HEK293 (cell line): Measurements from ENCODE around the gene SPAG5.

ENCODE experiments used
- ATF2 ChIP-seq: fragments of 450-650 bp; formaldehyde crosslinking; IDR thresholded peaks from 2 replicates; pipeline ENCODE4 v1.5.1; 2016; ENCODE audit warnings: missing biosample characterization, missing genetic modification characterization, low read depth
- CTCF ChIP-seq: fragments of 450-650 bp; formaldehyde crosslinking; IDR thresholded peaks from 2 replicates; pipeline ENCODE4 v1.5.1; 2016; ENCODE audit warnings: missing biosample characterization, missing genetic modification characterization
- INSM2 ChIP-seq: fragments of 450-650 bp; formaldehyde crosslinking; IDR thresholded peaks from 2 replicates; pipeline ENCODE4 v1.5.1; 2016; ENCODE audit warnings: missing biosample characterization, missing genetic modification characterization
- KLF1 ChIP-seq: fragments of 450-650 bp; formaldehyde crosslinking; IDR thresholded peaks from 2 replicates; pipeline ENCODE4 v1.5.1; 2016; ENCODE audit warnings: missing biosample characterization, missing genetic modification characterization
- TCF7L2 ChIP-seq: IDR thresholded peaks from 2 replicates; pipeline ENCODE4 v1.6.1; 2011; ENCODE audit warnings: low read depth, mild to moderate bottlenecking, inconsistent platforms, low read length, moderate library complexity, borderline replicate concordance
- ZNF202 ChIP-seq: fragments of 450-650 bp; formaldehyde crosslinking; IDR thresholded peaks from 2 replicates; pipeline ENCODE4 v1.5.1; 2016; ENCODE audit warnings: missing biosample characterization, missing genetic modification characterization, borderline replicate concordance
- ZNF341 ChIP-seq: fragments of 450-650 bp; formaldehyde crosslinking; IDR thresholded peaks from 2 replicates; pipeline ENCODE4; 2016; ENCODE audit warnings: low read depth, missing biosample characterization, missing genetic modification characterization
- ZNF555 ChIP-seq: fragments of 450-650 bp; formaldehyde crosslinking; conservative IDR thresholded peaks from 2 replicates; pipeline ENCODE4 v1.5.1; 2017; ENCODE audit warnings: missing biosample characterization, mild to moderate bottlenecking, missing genetic modification characterization, inconsistent platforms
- ZNF621 ChIP-seq: fragments of 450-650 bp; formaldehyde crosslinking; IDR thresholded peaks from 2 replicates; pipeline ENCODE4 v1.5.1; 2017; ENCODE audit warnings: missing biosample characterization, missing genetic modification characterization
- ZNF624 ChIP-seq: fragments of 450-650 bp; formaldehyde crosslinking; IDR thresholded peaks from 2 replicates; pipeline ENCODE4 v1.5.1; 2017; ENCODE audit warnings: missing biosample characterization, missing genetic modification characterization

- TF ChIP-seq ZNF202 (tag by site-specific recombination) (no peak), CTCF (no peak), ZNF555 (tag by site-specific recombination) (no peak), ZNF621 (no peak), ATF2 (tag by site-specific recombination) (no peak), ZNF341 (tag by site-specific recombination) (no peak), INSM2 (tag by site-specific recombination) (no peak), TCF7L2 (no peak), ZNF624 (tag by site-specific recombination) (no peak), KLF1 (no peak)
Observed at GRCh38 chr17:28575126-28575795, 23.6 kb downstream of the SPAG5 start.
